SH-SY5Y (cell line): Measurements from ENCODE around the gene STAT4.

ENCODE experiments used
- GATA2 ChIP-seq: IDR thresholded peaks from 2 replicates; pipeline ENCODE4 v1.6.1; 2011; ENCODE audit warnings: mild to moderate bottlenecking, low read depth, low read length
- GATA3 ChIP-seq: IDR thresholded peaks from 2 replicates; pipeline ENCODE4 v1.6.1; 2011; ENCODE audit warnings: low read depth, mild to moderate bottlenecking, low read length, moderate library complexity

Gene STAT4

GRCh38 chr2:191009541-191010374, 141.0 kb downstream of the STAT4 start:
- TF ChIP-seq GATA3 (no peak), GATA2 (no peak)

- TF ChIP-seq GATA2 (no peak), GATA3 (no peak)
Measured at GRCh38 chr2:191008286-191008685, 142.5 kb downstream of the STAT4 start.

GRCh38 chr2:191006997-191007783, 143.6 kb downstream of the STAT4 start:
- TF ChIP-seq GATA2, result peak; percentile 83
- TF ChIP-seq GATA3, result peak; percentile 98

- no peak for TF ChIP-seq GATA3
Measured at GRCh38 chr2:191006297-191006696, 144.5 kb downstream of the STAT4 start.

- TF ChIP-seq GATA2, result no peak
- no peak for TF ChIP-seq GATA3
Measured at GRCh38 chr2:191003405-191004309, 147.1 kb downstream of the STAT4 start.

GRCh38 chr2:191001624-191002023, 149.2 kb downstream of the STAT4 start:
- no peak for TF ChIP-seq GATA3
- TF ChIP-seq GATA2, result no peak

GRCh38 chr2:191001032-191001431, 149.8 kb downstream of the STAT4 start:
- TF ChIP-seq GATA3 (no peak), GATA2 (no peak)

GRCh38 chr2:190999949-191000665, 150.7 kb downstream of the STAT4 start:
- TF ChIP-seq GATA2 (no peak), GATA3 (no peak)

GRCh38 chr2:190999058-190999457, 151.7 kb downstream of the STAT4 start:
- TF ChIP-seq GATA2 (no peak), GATA3 (no peak)

- TF ChIP-seq GATA3, result no peak
- no peak for TF ChIP-seq GATA2
Measured at GRCh38 chr2:190997526-190998113, 153.2 kb downstream of the STAT4 start.

- TF ChIP-seq GATA3, result no peak
- TF ChIP-seq GATA2, result no peak
Measured at GRCh38 chr2:190996947-190997346, 153.8 kb downstream of the STAT4 start.

- TF ChIP-seq GATA3 (no peak), GATA2 (no peak)
Measured at GRCh38 chr2:190996338-190996946, 154.4 kb downstream of the STAT4 start.

GRCh38 chr2:190994148-190994547, 156.6 kb downstream of the STAT4 start:
- no peak for TF ChIP-seq GATA3
- no peak for TF ChIP-seq GATA2
